K562 (cell line): ENCODE results near the gene GIMAP1.

Experiments
- CHD4 ChIP-seq: fragments of 200-600 bp; sonication (generic); IDR thresholded peaks from 3 replicates; pipeline ENCODE4 v1.6.1; 2012; ENCODE audit warnings: low read depth, mild to moderate bottlenecking, mixed read lengths, low read length, inconsistent platforms; ENCODE audit not compliant: insufficient read depth, insufficient replicate concordance, poor library complexity, severe bottlenecking
- EP300 ChIP-seq: IDR thresholded peaks from 2 replicates; pipeline ENCODE4 v1.6.1; 2012; ENCODE audit warnings: low read length, improper control_type of control experiment
- EZH2 ChIP-seq: IDR thresholded peaks from 2 replicates; pipeline ENCODE4 v1.6.1; 2012; ENCODE audit warnings: low read depth, mild to moderate bottlenecking, inconsistent platforms, low read length, borderline replicate concordance
- GTF2F1 ChIP-seq: IDR thresholded peaks from 2 replicates; pipeline ENCODE4 v1.6.1; 2011; ENCODE audit warnings: low read depth, low read length, improper control_type of control experiment
- JUN ChIP-seq, 2 experiments: sonication (generic) in 1 of 2; formaldehyde crosslinking in 1 of 2; IDR thresholded peaks; 2 replicates each; pipeline versions ENCODE4 v1.6.1 to v1.8.0; 2012 to 2022; ENCODE audit warnings: borderline replicate concordance in 2 of 2, mild to moderate bottlenecking in 2 of 2, improper control_type of control experiment in 1 of 2, low read depth in 1 of 2, low read length in 1 of 2, missing genetic modification reagents in 1 of 2
- LARP7 ChIP-seq: fragments of 450-650 bp; IDR thresholded peaks from 2 replicates; pipeline ENCODE4 v1.6.1; 2016
- RAD51 ChIP-seq: fragments of 450-650 bp; IDR thresholded peaks from 2 replicates; pipeline ENCODE4 v1.7.1; 2016; ENCODE audit warnings: low read depth, mild to moderate bottlenecking, borderline replicate concordance
- RB1 ChIP-seq: fragments of 450-650 bp; IDR thresholded peaks from 2 replicates; pipeline ENCODE4 v1.6.1; 2017; ENCODE audit warnings: low read depth, mild to moderate bottlenecking
- TCF7L2 ChIP-seq: fragments of 150-350 bp; IDR thresholded peaks from 2 replicates; pipeline ENCODE4 v1.6.1; 2016; ENCODE audit warnings: low read depth, mild to moderate bottlenecking, low read length, moderate library complexity
- ZBTB26 ChIP-seq: fragments of 450-650 bp; formaldehyde crosslinking; IDR thresholded peaks from 2 replicates; pipeline ENCODE4 v1.4.0; 2022; ENCODE audit warnings: missing genetic modification characterization
- ZNF121 ChIP-seq: sonication (generic); formaldehyde crosslinking; conservative IDR thresholded peaks from 2 replicates; pipeline ENCODE4 v1.8.0; 2022; ENCODE audit warnings: missing genetic modification reagents
- ZNF274 ChIP-seq: IDR thresholded peaks from 2 replicates; pipeline ENCODE4 v1.6.1; 2011; ENCODE audit warnings: low read depth, mild to moderate bottlenecking, low read length, moderate library complexity, borderline replicate concordance
- TF ChIP-seq, protein P1 (sequence below), 3 experiments: IDR thresholded peaks in 2 of 3; conservative IDR thresholded peaks in 1 of 3; 2 replicates each; pipeline ENCODE4 v1.5.1; 2011 to 2012; ENCODE audit warnings: low read length in 3 of 3, mild to moderate bottlenecking in 3 of 3, control low read depth in 2 of 3, improper control_type of control experiment in 1 of 3, inconsistent platforms in 1 of 3, low read depth in 1 of 3, mixed read lengths in 1 of 3, moderate library complexity in 1 of 3; ENCODE audit not compliant: insufficient read depth in 2 of 3

GRCh38 chr7:150739033-150739432 lies 22.6 kb downstream of the GIMAP1 start:
- TF ChIP-seq CHD4 (no peak), GTF2F1 (no peak), EZH2 (no peak), ZNF274 (no peak), LARP7 (no peak), EP300 (no peak), JUN (IDR thresholded peaks at IDR 0.05; ENCODE audit: borderline replicate concordance, low read depth, low read length) (no peak), JUN (CRISPR knock-in tag; IDR thresholded peaks at IDR 0.05; ENCODE audit: borderline replicate concordance) (no peak), ZNF121 (CRISPR knock-in tag) (no peak), RB1 (no peak), RAD51 (no peak), TCF7L2 (no peak), ZBTB26 (CRISPR knock-in tag) (no peak)
- TF ChIP-seq, protein P1, sequence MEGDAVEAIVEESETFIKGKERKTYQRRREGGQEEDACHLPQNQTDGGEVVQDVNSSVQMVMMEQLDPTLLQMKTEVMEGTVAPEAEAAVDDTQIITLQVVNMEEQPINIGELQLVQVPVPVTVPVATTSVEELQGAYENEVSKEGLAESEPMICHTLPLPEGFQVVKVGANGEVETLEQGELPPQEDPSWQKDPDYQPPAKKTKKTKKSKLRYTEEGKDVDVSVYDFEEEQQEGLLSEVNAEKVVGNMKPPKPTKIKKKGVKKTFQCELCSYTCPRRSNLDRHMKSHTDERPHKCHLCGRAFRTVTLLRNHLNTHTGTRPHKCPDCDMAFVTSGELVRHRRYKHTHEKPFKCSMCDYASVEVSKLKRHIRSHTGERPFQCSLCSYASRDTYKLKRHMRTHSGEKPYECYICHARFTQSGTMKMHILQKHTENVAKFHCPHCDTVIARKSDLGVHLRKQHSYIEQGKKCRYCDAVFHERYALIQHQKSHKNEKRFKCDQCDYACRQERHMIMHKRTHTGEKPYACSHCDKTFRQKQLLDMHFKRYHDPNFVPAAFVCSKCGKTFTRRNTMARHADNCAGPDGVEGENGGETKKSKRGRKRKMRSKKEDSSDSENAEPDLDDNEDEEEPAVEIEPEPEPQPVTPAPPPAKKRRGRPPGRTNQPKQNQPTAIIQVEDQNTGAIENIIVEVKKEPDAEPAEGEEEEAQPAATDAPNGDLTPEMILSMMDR (IDR thresholded peaks at IDR 0.05 in 2 of 3, conservative IDR thresholded peaks at IDR 0.05 in 1 of 3; ENCODE audit: insufficient read depth in 2 of 3, low read depth in 1 of 3, low read length in 3 of 3) = peak; percentile 15 to 49 (median 27); a peak in 4 of 6 replicates
